ENCODE measurements around the gene PRAMEF11. TPM values are rescaled to one million over a fixed set of nuclear protein-coding genes. Genes with fewer than 3 reads are reported as not detected.
"Not testable (repeated sequence)": the region's sequence is repeated elsewhere in the genome, so short reads cannot be mapped to it uniquely, and the experiment has no call there.

Gene PRAMEF11
- total RNA-seq, 2 donors from 2014 or later = not detected

DNA sequence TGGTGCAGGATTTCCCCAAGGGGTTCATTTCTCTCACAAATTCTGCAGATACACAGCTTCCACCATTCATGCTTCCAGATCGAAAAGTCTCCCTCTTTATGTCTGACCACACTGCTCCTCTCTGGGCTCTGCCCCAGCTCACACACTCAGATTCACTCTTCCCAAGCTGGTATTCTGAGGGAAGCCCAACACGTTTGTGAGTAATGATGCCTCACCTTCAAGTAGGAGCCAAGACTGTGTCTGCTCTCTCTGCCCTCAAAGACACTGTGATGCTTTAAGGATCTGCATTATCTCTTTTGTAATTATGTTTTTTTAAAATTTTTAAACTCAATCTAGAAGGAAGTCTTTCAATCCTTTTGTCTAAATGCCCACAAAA, 19.8 kb downstream of the PRAMEF11 start:
- TF ChIP-seq, protein P1, sequence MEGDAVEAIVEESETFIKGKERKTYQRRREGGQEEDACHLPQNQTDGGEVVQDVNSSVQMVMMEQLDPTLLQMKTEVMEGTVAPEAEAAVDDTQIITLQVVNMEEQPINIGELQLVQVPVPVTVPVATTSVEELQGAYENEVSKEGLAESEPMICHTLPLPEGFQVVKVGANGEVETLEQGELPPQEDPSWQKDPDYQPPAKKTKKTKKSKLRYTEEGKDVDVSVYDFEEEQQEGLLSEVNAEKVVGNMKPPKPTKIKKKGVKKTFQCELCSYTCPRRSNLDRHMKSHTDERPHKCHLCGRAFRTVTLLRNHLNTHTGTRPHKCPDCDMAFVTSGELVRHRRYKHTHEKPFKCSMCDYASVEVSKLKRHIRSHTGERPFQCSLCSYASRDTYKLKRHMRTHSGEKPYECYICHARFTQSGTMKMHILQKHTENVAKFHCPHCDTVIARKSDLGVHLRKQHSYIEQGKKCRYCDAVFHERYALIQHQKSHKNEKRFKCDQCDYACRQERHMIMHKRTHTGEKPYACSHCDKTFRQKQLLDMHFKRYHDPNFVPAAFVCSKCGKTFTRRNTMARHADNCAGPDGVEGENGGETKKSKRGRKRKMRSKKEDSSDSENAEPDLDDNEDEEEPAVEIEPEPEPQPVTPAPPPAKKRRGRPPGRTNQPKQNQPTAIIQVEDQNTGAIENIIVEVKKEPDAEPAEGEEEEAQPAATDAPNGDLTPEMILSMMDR (IDR thresholded peaks at IDR 0.05) = no peak
- Histone ChIP-seq H3K9me3 (no peaks in the 10 kb centered on the region), H3K4me1 (ENCODE audit: control insufficient read depth in 1 of 2, low read depth in 2 of 2) (no peaks in the 10 kb centered on the region), H3K27ac (no peak overlapping the region), H3K27me3 (replicated peaks; ENCODE audit: insufficient read depth) (no peaks in the 10 kb centered on the region), H3K4me3 (no peak overlapping the region), H3K36me3 (no peaks in the 10 kb centered on the region)
- no peak for DNase-seq (ENCODE audit: low spot score)
- ATAC-seq (ENCODE audit: insufficient number of reproducible peaks, low FRiP score, low read depth) = no peak

DNA sequence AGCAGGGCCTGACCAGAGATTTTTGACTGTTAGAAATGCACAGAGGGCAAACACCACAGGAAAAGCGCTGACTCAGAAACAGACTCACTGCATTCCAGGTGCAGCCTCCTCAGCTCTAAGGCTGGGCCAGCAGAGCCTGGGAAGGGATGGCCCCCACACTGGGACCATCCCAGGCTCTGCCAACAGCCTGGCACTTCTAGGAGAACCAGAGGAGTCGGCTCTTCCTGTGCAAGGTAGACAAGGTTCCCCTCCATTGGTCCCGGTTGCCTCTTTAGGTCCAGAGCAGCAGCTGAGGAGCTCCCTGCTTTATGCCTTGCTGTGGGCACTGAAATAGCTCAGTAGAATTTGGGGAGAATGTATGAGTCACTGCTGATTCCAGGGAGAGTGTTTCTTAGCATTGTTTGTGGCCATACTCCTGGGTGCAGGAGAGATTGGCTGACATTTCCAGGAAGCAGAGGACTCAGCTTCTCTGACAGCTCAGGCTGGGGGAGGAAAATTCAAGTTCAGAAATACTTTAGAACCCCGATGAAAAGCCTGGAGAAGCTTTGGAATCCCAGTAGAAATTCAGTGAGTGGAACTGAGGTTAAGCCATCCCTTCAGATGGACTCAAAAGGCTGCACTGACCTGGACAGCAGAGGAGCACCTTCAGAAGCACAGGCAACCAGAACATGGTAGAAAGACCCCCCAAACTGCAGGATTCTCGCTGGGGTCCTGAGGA, 20.4 kb downstream of the PRAMEF11 start:
- DNase-seq (ENCODE audit: low spot score) (no peak), ATAC-seq (ENCODE audit: insufficient number of reproducible peaks, low FRiP score, low read depth) (no peak)
- Histone ChIP-seq H3K4me1 (ENCODE audit: control insufficient read depth in 1 of 2, low read depth in 2 of 2) (no peaks in the 10 kb centered on the region), H3K27me3 (replicated peaks; ENCODE audit: insufficient read depth) (no peaks in the 10 kb centered on the region), H3K9me3 (no peaks in the 10 kb centered on the region), H3K4me3 (no peak overlapping the region), H3K36me3 (no peaks in the 10 kb centered on the region), H3K27ac (no peak overlapping the region)
- TF ChIP-seq, protein P1 (IDR thresholded peaks at IDR 0.05) = no peak

DNA sequence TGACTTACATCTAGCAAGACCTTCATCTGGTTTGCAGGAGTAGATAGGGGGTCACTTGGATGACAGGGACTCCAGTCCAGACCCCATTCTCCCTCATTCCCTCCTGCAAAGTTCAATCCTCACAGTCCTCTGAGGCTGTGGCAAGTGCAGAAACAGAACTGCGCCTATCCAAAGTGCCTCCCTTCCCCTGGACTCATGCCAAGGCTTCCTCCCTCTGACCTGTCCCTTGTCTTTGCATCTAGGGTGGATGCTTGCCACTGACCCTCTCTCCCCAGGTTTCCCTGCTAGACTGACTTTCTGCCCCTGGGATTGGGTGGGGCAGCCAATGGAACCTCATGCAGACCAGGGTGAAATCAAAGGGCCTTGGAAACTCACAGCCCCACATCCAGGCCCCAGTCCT, 21.3 kb downstream of the PRAMEF11 start:
- no peak overlapping the region for H3K27ac ChIP-seq
- no peaks in the 10 kb centered on the region for H3K9me3 ChIP-seq
- TF ChIP-seq, protein P1 (IDR thresholded peaks at IDR 0.05) = no peak
- no peaks in the 10 kb centered on the region for H3K36me3 ChIP-seq
- H3K4me1 ChIP-seq (ENCODE audit: control insufficient read depth in 1 of 2, low read depth in 2 of 2) = no peaks in the 10 kb centered on the region
- no peak overlapping the region for H3K4me3 ChIP-seq
- no peaks in the 10 kb centered on the region for H3K27me3 ChIP-seq (replicated peaks; ENCODE audit: insufficient read depth)
- DNase-seq (ENCODE audit: low spot score) (no peak), ATAC-seq (ENCODE audit: insufficient number of reproducible peaks, low FRiP score, low read depth) (no peak)

DNA sequence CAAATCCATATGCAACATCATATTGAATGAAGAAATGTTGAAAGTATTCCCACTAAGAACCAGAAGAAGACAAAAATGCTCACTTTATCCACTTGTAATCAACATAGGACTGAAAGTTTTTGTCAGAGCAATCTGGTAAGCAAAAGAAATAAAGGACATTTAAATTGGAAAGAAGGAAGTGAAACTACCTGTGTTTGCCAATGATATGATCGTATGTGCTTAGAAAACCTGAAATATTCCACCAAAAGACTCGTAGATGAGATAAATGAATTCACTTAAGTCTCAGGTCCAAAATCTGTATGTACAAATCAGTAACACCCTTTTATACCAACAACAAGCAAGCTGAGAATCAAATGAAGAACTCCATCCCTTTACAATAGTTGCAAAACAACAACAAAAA, 31.5 kb downstream of the PRAMEF11 start:
- no peak overlapping the region for H3K27ac ChIP-seq
- ATAC-seq (ENCODE audit: insufficient number of reproducible peaks, low FRiP score, low read depth) = no peak
- no peaks in the 10 kb centered on the region for H3K36me3 ChIP-seq
- H3K4me3 ChIP-seq = no peak overlapping the region
- DNase-seq (ENCODE audit: low spot score) = no peak
- TF ChIP-seq, protein P1 (IDR thresholded peaks at IDR 0.05) = no peak
- no peaks in the 10 kb centered on the region for H3K4me1 ChIP-seq (ENCODE audit: control insufficient read depth in 1 of 2, low read depth in 2 of 2)
- H3K9me3 ChIP-seq = no peaks in the 10 kb centered on the region
- no peaks in the 10 kb centered on the region for H3K27me3 ChIP-seq (replicated peaks; ENCODE audit: insufficient read depth)

DNA sequence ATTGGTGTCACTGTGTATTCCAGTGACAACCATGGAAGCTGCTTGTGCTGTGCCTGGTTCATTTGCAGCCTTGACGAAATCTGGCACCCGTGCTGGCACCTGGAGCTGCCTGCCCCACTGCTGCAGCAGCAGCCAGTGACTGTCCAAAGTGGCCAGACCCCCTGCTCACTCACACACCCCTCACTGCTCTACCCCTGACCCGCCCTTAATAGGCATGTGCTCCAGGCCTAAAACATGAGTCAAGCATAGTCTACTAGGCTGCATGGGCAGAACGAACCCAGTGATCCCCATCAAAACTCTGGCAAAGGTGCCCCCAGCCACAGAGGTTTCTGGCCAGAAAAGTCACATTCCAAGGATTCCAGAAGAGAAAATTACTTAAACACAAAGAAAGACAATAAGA, 32.3 kb downstream of the PRAMEF11 start:
- Histone ChIP-seq H3K36me3 (no peaks in the 10 kb centered on the region), H3K4me1 (ENCODE audit: control insufficient read depth in 1 of 2, low read depth in 2 of 2) (no peaks in the 10 kb centered on the region), H3K27me3 (replicated peaks; ENCODE audit: insufficient read depth) (no peaks in the 10 kb centered on the region), H3K27ac (no peak overlapping the region), H3K4me3 (no peak overlapping the region), H3K9me3 (no peaks in the 10 kb centered on the region)
- DNase-seq (ENCODE audit: low spot score) = no peak
- ATAC-seq (ENCODE audit: insufficient number of reproducible peaks, low FRiP score, low read depth) = no peak
- TF ChIP-seq, protein P1 (IDR thresholded peaks at IDR 0.05) = no peak

DNA sequence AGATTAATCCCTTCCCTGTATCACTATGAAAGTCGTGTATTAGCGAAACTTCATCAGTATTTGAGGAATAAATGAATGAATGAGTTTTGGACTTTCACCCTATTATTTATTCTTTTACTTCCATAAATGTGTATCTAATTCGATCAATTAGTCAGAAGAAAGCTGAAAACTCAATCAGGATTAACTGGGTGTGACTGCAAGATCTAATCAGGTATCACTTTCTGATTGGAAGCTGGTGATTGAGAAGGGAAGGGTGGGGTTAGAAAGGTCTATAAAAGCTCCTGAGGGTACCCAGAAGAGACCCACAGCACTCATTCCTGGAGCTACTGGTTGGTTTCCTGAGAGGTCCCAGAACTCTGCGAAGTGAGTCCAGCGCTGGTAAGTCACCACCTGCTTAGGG, 40.1 kb downstream of the PRAMEF11 start, which contains the start of gene PRAMEF1:
TSS of gene PRAMEF1 (plus strand) at position 301 of the 400 bp plus-strand sequence. CDS start 1,831 bp downstream, outside the sequence.
- H3K4me3 ChIP-seq; H3K4me1 ChIP-seq (ENCODE audit: control insufficient read depth in 1 of 2, low read depth in 2 of 2); H3K36me3 ChIP-seq; DNase-seq (ENCODE audit: low spot score); H3K27ac ChIP-seq; ATAC-seq (ENCODE audit: insufficient number of reproducible peaks, low FRiP score, low read depth); H3K27me3 ChIP-seq (replicated peaks; ENCODE audit: insufficient read depth); H3K9me3 ChIP-seq: not testable (repeated sequence)

DNA sequence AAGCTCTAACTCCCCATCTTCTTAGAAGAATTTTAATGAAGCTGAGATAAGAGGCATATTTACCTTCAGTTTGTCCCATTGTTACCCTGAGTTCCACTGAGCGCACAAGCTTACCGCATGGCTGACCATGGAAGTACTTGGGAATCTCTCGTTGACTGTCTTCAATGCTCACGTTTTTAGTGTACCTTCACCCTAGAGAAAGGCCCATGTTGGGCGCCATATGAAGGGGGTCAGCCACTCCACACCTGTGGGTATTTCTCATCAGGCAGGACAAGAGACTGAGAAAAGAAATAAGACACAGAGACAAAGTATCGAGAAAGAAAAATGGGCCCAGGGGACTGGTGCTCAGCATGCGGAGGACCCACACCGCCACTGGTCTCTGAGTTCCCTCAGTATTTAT, 46.5 kb downstream of the PRAMEF11 start:
- peaks cover 20% of the 10 kb centered on the region for H3K9me3 ChIP-seq
- H3K36me3 ChIP-seq; H3K27me3 ChIP-seq (replicated peaks; ENCODE audit: insufficient read depth); H3K4me3 ChIP-seq; DNase-seq (ENCODE audit: low spot score); ATAC-seq (ENCODE audit: insufficient number of reproducible peaks, low FRiP score, low read depth); H3K27ac ChIP-seq; H3K4me1 ChIP-seq (ENCODE audit: control insufficient read depth in 1 of 2, low read depth in 2 of 2): not testable (repeated sequence)

DNA sequence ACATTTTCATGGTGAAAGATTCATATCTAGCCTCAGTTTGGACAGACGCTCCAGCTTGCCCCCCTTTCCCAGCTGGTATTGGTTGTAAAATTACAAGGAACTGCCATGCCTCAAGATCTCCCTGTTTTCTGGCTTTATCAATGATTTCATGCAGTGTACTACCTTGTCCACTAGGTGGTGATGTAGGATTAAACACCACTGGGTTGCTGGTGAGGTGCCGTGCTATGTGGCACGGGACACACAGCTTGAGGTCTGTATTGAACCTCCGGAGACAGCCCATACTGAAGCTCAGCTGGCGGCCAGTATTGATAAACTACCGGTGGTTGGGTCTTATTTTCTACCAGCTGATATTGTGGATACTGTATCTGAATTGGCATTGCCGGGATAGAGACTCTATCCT, 47.4 kb downstream of the PRAMEF11 start:
- DNase-seq (ENCODE audit: low spot score) = not testable (repeated sequence)

More for the DNA sequence above, 47.4 kb downstream of the PRAMEF11 start:
- H3K9me3 ChIP-seq = peaks cover 20% of the 10 kb centered on the region
- ATAC-seq (ENCODE audit: insufficient number of reproducible peaks, low FRiP score, low read depth); H3K36me3 ChIP-seq; H3K27ac ChIP-seq; H3K4me3 ChIP-seq; H3K27me3 ChIP-seq (replicated peaks; ENCODE audit: insufficient read depth); H3K4me1 ChIP-seq (ENCODE audit: control insufficient read depth in 1 of 2, low read depth in 2 of 2): not testable (repeated sequence)
